A673 (cell line): ENCODE results near the gene ALG5. TPM values are rescaled to one million over a fixed set of nuclear protein-coding genes. Genes with fewer than 3 reads are reported as not detected.

ENCODE experiments used
- BruUV-seq: library from RNA; stranded (reverse); fragments of 400-500 nt; replicated peaks from 2 replicates; lab custom pipeline; 2021; lab: Mats Ljungman, UMichigan
- CTCF ChIA-PET: fragments of 300-600 bp; sonication (Branson Sonifier 250); formaldehyde crosslinking; loops from one replicate; lab custom pipeline; 2022; ENCODE audit warnings: antibody characterized with exemption; lab: Charles Lee
- POLR2A ChIA-PET: fragments of 300-600 bp; sonication (Branson Sonifier 250); formaldehyde crosslinking; loops from one replicate; lab custom pipeline; 2022; ENCODE audit warnings: antibody characterized with exemption; ENCODE audit not compliant: low non-redundant PET; lab: Charles Lee
- DNase-seq: peaks from one replicate; pipeline ENCODE4 v3.0.0-alpha.2; 2015; ENCODE audit warnings: low spot score
- H3K27ac ChIP-seq: fragments of 200-600 bp; sonication (generic); 2 replicates; pipeline ENCODE4 v1.5.1; 2016; ENCODE audit warnings: mixed run types, low read depth, mild to moderate bottlenecking, mixed read lengths, antibody characterized with exemption, low read length; ENCODE audit not compliant: poor library complexity, severe bottlenecking
- H3K27me3 ChIP-seq: fragments of 200-600 bp; sonication (generic); replicated peaks from 2 replicates; pipeline ENCODE4 v1.6.1; 2017; ENCODE audit warnings: mixed run types, low read depth, mild to moderate bottlenecking, mixed read lengths, antibody characterized with exemption, low read length; ENCODE audit not compliant: insufficient read depth, poor library complexity
- H3K36me3 ChIP-seq: fragments of 200-600 bp; sonication (generic); 2 replicates; pipeline ENCODE4 v1.6.1; 2016; ENCODE audit warnings: mixed run types, mild to moderate bottlenecking, mixed read lengths, antibody characterized with exemption, low read length; ENCODE audit not compliant: insufficient read depth, poor library complexity, severe bottlenecking
- H3K4me1 ChIP-seq: fragments of 200-600 bp; sonication (generic); 2 replicates; pipeline ENCODE4 v1.6.1; 2017; ENCODE audit warnings: mixed run types, mild to moderate bottlenecking, mixed read lengths, antibody characterized with exemption, low read length; ENCODE audit not compliant: insufficient read depth, poor library complexity, severe bottlenecking
- H3K4me3 ChIP-seq: fragments of 200-600 bp; sonication (generic); 2 replicates; pipeline ENCODE4 v1.5.1; 2016; ENCODE audit warnings: low read depth, mixed run types, mild to moderate bottlenecking, mixed read lengths, low read length; ENCODE audit not compliant: poor library complexity, severe bottlenecking
- H3K9me3 ChIP-seq: fragments of 200-600 bp; sonication (generic); 2 replicates; pipeline ENCODE4 v1.6.1; 2016; ENCODE audit warnings: mixed run types, low read depth, mild to moderate bottlenecking, mixed read lengths, antibody characterized with exemption, low read length; ENCODE audit not compliant: poor library complexity, severe bottlenecking
- EZH2 ChIP-seq: fragments of 200-600 bp; sonication (generic); IDR thresholded peaks from 2 replicates; pipeline ENCODE4 v1.6.1; 2017; ENCODE audit warnings: borderline replicate concordance, low read depth, mild to moderate bottlenecking, mixed read lengths, antibody characterized with exemption, low read length; ENCODE audit not compliant: poor library complexity, severe bottlenecking
- intact Hi-C: fragments of 100-400 bp; cut with micrococcal nuclease; formaldehyde crosslinking; loops from one replicate; pipeline ENCODE4 v1.10.0; 2022; ENCODE audit not compliant: unreplicated experiment
- total RNA-seq: library from RNA; stranded (reverse); gene quantifications from 2 replicates; pipeline ENCODE4 v1.2.3, GENCODE V29; 2021
- TF ChIP-seq, protein P1 (sequence below): fragments of 300-800, 200-600 bp; sonication (generic); conservative IDR thresholded peaks from 2 replicates; pipeline ENCODE4 v1.5.1; 2017; ENCODE audit warnings: low read depth, mild to moderate bottlenecking, antibody characterized with exemption, low read length, moderate library complexity, mixed read lengths

ALG5 gene
- total RNA-seq, 1 experiment from 2014 or later: 52.0 TPM

DNA sequence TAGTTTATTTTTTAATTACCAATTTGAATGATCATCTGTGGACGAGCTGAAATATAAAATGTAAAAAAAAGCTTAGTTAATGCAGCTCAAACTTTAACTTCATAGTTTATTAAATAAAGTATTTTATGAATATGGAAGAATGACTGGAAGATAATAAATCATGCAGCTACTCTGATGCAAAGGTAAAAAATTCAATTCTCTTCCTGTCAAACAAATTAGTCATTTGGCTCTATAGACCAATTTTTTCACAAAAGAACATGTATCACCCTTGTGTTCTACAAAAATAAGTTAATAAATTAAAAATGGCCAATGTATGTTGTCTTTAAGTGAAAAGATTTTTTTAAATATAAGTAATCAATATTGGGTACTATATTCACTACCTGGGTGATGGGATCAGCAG, 27.6 kb upstream of the ALG5 start:
- Histone ChIP-seq H3K27me3 (no peaks in the 10 kb centered on the region), H3K9me3 (no peaks in the 10 kb centered on the region), H3K36me3 (peaks cover 95% of the 10 kb centered on the region), H3K27ac (no peak overlapping the region), H3K4me1 (no peaks in the 10 kb centered on the region), H3K4me3 (no peak overlapping the region)
- POLR2A ChIA-PET: no interaction called here
- TF ChIP-seq, protein P1, sequence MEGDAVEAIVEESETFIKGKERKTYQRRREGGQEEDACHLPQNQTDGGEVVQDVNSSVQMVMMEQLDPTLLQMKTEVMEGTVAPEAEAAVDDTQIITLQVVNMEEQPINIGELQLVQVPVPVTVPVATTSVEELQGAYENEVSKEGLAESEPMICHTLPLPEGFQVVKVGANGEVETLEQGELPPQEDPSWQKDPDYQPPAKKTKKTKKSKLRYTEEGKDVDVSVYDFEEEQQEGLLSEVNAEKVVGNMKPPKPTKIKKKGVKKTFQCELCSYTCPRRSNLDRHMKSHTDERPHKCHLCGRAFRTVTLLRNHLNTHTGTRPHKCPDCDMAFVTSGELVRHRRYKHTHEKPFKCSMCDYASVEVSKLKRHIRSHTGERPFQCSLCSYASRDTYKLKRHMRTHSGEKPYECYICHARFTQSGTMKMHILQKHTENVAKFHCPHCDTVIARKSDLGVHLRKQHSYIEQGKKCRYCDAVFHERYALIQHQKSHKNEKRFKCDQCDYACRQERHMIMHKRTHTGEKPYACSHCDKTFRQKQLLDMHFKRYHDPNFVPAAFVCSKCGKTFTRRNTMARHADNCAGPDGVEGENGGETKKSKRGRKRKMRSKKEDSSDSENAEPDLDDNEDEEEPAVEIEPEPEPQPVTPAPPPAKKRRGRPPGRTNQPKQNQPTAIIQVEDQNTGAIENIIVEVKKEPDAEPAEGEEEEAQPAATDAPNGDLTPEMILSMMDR: no peak
- TF ChIP-seq EZH2: no peak
- CTCF ChIA-PET: no interaction called here
- no peak for DNase-seq
- BruUV-seq: no TSS peak
- intact Hi-C loops: no loop called here

DNA sequence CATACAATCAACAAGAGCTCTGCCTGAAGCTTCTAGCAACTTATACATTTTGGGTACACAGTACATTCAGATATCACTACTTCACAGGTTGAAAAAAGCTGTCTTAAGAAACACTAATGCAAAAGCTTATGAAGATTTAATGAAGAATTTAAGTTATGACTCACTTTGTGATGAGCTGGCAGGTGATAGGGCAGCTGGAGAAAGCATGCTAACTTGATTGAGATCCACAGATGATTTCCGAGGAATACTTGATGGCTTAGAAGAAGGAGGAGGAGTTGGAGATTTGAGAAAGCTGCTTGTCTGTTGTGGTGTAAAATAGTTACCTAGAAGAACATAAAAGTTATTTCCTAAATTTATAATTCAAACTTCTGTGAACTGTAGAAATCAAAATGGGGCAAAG, 24.7 kb upstream of the ALG5 start:
- BruUV-seq: no TSS peak
- H3K27me3 ChIP-seq: no peaks in the 10 kb centered on the region
- TF ChIP-seq, protein P1: no peak
- no peak for TF ChIP-seq EZH2
- no peak overlapping the region for H3K27ac ChIP-seq
- H3K9me3 ChIP-seq: no peaks in the 10 kb centered on the region
- ChIA-PET POLR2A (no interaction called here), CTCF (no interaction called here)
- H3K4me1 ChIP-seq: no peaks in the 10 kb centered on the region
- intact Hi-C loops: no loop called here
- peak; percentile 11 for DNase-seq
- H3K36me3 ChIP-seq: peaks cover 94% of the 10 kb centered on the region
- H3K4me3 ChIP-seq: no peak overlapping the region

DNA sequence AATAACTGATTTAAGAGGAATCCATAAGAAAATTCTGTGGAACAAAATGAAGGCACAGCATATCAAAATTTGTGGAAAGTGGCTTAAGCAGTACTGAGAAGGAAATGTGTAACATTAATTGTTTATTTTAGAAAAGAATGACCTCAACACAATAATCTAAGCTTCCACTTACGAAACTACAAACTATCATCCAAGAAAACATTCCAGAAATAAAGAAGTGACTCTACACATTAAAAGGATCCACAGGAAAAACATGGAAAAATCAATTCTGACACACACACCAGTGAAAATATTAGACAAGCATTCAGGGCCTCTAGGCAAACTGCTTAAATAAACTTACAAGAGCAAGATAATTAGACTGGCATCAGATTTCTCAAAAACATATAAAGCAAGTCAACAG, 15.5 kb upstream of the ALG5 start:
- no TSS peak for BruUV-seq
- intact Hi-C loops: no loop called here
- H3K27me3 ChIP-seq: no peaks in the 10 kb centered on the region
- peaks cover 37% of the 10 kb centered on the region for H3K4me1 ChIP-seq
- no peak overlapping the region for H3K4me3 ChIP-seq
- no peak overlapping the region for H3K27ac ChIP-seq
- DNase-seq: no peak
- ChIA-PET CTCF (no interaction called here), POLR2A (no interaction called here)
- TF ChIP-seq EZH2: no peak
- TF ChIP-seq, protein P1: no peak
- peaks cover 61% of the 10 kb centered on the region for H3K36me3 ChIP-seq
- H3K9me3 ChIP-seq: peaks cover 6% of the 10 kb centered on the region
